ENCODE measurements around the gene ZNF576.
"Not testable (repeated sequence)": the region's sequence is repeated elsewhere in the genome, so short reads cannot be mapped to it uniquely, and the experiment has no call there.

ZNF576 gene

GRCh38 chr19:43628646-43629326, 32.4 kb downstream of the ZNF576 start:
- no peak for DNase-seq

GRCh38 chr19:43631491-43631890, 35.1 kb downstream of the ZNF576 start:
- DNase-seq: no peak

GRCh38 chr19:43633520-43633919, 37.1 kb downstream of the ZNF576 start:
- no peak for DNase-seq

- no peak for DNase-seq
Observed at GRCh38 chr19:43634068-43634467, 37.7 kb downstream of the ZNF576 start.

- no peak for DNase-seq
Observed at GRCh38 chr19:43634506-43634871, 38.1 kb downstream of the ZNF576 start.

GRCh38 chr19:43634872-43635560, 38.6 kb downstream of the ZNF576 start:
- DNase-seq: no peak

- DNase-seq: not testable (repeated sequence)
Observed at GRCh38 chr19:43635561-43635940, 39.2 kb downstream of the ZNF576 start.

GRCh38 chr19:43636121-43636683, 39.8 kb downstream of the ZNF576 start:
- no peak for DNase-seq

- DNase-seq: no peak
Observed at GRCh38 chr19:43638214-43638994, 42.0 kb downstream of the ZNF576 start.

GRCh38 chr19:43638995-43639518, 42.7 kb downstream of the ZNF576 start:
- DNase-seq: no peak

- DNase-seq: no peak
Observed at GRCh38 chr19:43639519-43640423, 43.4 kb downstream of the ZNF576 start, which contains the start of gene CADM4. Gene CADM4 (minus strand): TSS chr19:43639850. CDS start chr19:43639790, 60 bp downstream.

- DNase-seq: no peak
Observed at GRCh38 chr19:43640424-43640757, 44.0 kb downstream of the ZNF576 start.

- no peak for DNase-seq
Observed at GRCh38 chr19:43641333-43641732, 44.9 kb downstream of the ZNF576 start.

GRCh38 chr19:43642531-43642930, 46.1 kb downstream of the ZNF576 start:
- no peak for DNase-seq

- no peak for DNase-seq
Observed at GRCh38 chr19:43643326-43643725, 46.9 kb downstream of the ZNF576 start.

GRCh38 chr19:43644181-43644580, 47.8 kb downstream of the ZNF576 start:
- no peak for DNase-seq

- DNase-seq: no peak
Observed at GRCh38 chr19:43648633-43649032, 52.2 kb downstream of the ZNF576 start.

- no peak for DNase-seq
Observed at GRCh38 chr19:43649514-43649913, 53.1 kb downstream of the ZNF576 start.

GRCh38 chr19:43650276-43650675, 53.9 kb downstream of the ZNF576 start:
- DNase-seq: not testable (repeated sequence)
